HG02870 (cell line): ENCODE measurements around the gene ZNF322.

Experiments
- ATAC-seq: cut with Tn5 transposase; IDR thresholded peaks from one replicate; pipeline ENCODE4 v1.9.1; 2021; ENCODE audit warnings: mild to moderate bottlenecking, moderate library complexity; ENCODE audit not compliant: unreplicated experiment

Gene ZNF322

GRCh38 chr6:26592649-26593048 lies 66.9 kb downstream of the ZNF322 start:
- no peak for ATAC-seq

GRCh38 chr6:26588965-26589364 lies 70.6 kb downstream of the ZNF322 start:
- no peak for ATAC-seq
